Smooth muscle cell (in vitro differentiated cells): ENCODE measurements around the gene SPINT2. TPM values are rescaled to one million over a fixed set of nuclear protein-coding genes. Genes with fewer than 3 reads are reported as not detected.

Source experiments
- DNase-seq: peaks from one replicate; lab custom pipeline; 2025; ENCODE audit not compliant: unreplicated experiment; lab: John Stamatoyannopoulos, UW
- H2AFZ ChIP-seq: fragments of 200-600 bp; sonication (generic); 2 replicates; pipeline ENCODE4 v1.6.0; 2016; ENCODE audit warnings: antibody characterized with exemption, low read depth, mild to moderate bottlenecking
- H3F3A ChIP-seq: fragments of 200-600 bp; sonication (generic); 2 replicates; pipeline ENCODE4 v1.6.0; 2017; ENCODE audit warnings: antibody characterized with exemption, low read depth
- H3K27ac ChIP-seq: fragments of 200-600 bp; sonication (generic); 2 replicates; pipeline ENCODE4 v1.5.1; 2016; ENCODE audit warnings: low read depth, mild to moderate bottlenecking
- H3K27me3 ChIP-seq: fragments of 200-600 bp; sonication (generic); 2 replicates; pipeline ENCODE4 v1.6.1; 2016; ENCODE audit warnings: low read depth, mild to moderate bottlenecking
- H3K36me3 ChIP-seq: fragments of 200-600 bp; sonication (generic); 2 replicates; pipeline ENCODE4 v1.5.1; 2016; ENCODE audit warnings: low read depth
- H3K4me1 ChIP-seq: fragments of 200-600 bp; sonication (generic); 2 replicates; pipeline ENCODE4 v1.5.1; 2016; ENCODE audit warnings: low read depth
- H3K4me2 ChIP-seq: fragments of 200-600 bp; sonication (generic); 2 replicates; pipeline ENCODE4 v1.6.0; 2016; ENCODE audit warnings: mild to moderate bottlenecking
- H3K4me3 ChIP-seq: fragments of 200-600 bp; sonication (generic); 2 replicates; pipeline ENCODE4 v1.5.1; 2016; ENCODE audit warnings: mild to moderate bottlenecking
- H3K79me2 ChIP-seq: fragments of 200-600 bp; sonication (generic); 2 replicates; pipeline ENCODE4 v1.6.0; 2016; ENCODE audit warnings: low read depth, mild to moderate bottlenecking
- H3K9ac ChIP-seq: fragments of 200-600 bp; sonication (generic); 2 replicates; pipeline ENCODE4 v1.6.0; 2016; ENCODE audit warnings: low read depth
- H3K9me3 ChIP-seq: fragments of 200-600 bp; sonication (generic); replicated peaks from 2 replicates; pipeline ENCODE4 v1.5.1; 2016; ENCODE audit warnings: low read depth
- H4K20me1 ChIP-seq: fragments of 200-600 bp; sonication (generic); 2 replicates; pipeline ENCODE4 v1.6.0; 2016; ENCODE audit warnings: low read depth
- WGBS: methylation state at CpG from one replicate; pipeline ENCODE4 v1.1.7; 2016; ENCODE audit warnings: low lambda C conversion rate; 5-methylcytosine and 5-hydroxymethylcytosine counted together
- polyA plus RNA-seq: library from polyadenylated mRNA; unstranded; fragments of >200 nt; fragmentation: Nextera tagmentation; extraction: Ambion mirVana; gene quantifications from 2 replicates; pipeline ENCODE4 v1.2.1, GENCODE V29; 2016
- total RNA-seq: library from RNA; depleted of rRNA; stranded (reverse); fragments of >200 nt; gene quantifications from 2 replicates; pipeline ENCODE4 v1.2.3, GENCODE V29; 2014
- TF ChIP-seq, protein P1 (sequence below): fragments of 200-600 bp; sonication (generic); IDR thresholded peaks from 2 replicates; pipeline ENCODE4 v1.5.1; 2017; ENCODE audit warnings: borderline replicate concordance, mild to moderate bottlenecking, antibody characterized with exemption; ENCODE audit not compliant: insufficient read depth, poor library complexity, severe bottlenecking

Gene SPINT2
- total and polyA plus RNA-seq, 2 experiments from 2014 or later: 153 to 201 TPM

DNA sequence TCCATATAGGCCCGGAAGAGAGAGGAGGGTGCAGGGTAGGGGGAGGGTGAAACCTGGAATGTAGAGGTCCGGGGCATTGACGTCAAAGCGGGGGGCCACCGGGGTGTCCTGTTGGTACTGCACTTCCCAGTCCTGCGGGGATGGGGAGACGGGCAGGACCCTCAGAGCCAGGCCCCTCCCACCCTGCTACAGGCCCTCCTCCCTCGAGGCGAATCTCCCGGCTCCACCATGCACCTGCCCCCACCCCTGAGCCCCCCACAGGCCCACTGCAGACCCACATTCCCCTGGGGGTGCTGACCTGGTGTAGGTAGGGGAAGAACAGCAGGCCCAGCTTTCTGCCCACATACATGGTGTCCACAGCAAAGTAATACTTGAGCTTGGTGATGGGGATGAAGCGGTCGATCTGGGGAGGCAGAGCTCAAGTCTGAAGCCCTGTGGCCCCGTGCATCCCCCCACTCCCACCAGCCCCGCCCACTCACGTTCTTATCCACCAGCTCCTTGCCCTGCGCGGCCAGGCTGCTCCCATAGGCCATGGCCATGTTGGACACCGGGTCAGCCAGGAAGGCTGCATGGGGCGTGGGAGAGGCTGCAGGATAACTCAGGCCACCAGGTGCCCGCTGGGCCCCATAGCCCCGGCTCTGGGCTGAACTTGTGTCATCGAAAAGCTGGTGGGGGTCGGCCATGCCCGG is 44.7 kb downstream of the SPINT2 start:
- peaks cover 25% of the 10 kb centered on the region for H4K20me1 ChIP-seq
- H3K4me3 ChIP-seq: no peak overlapping the region
- H3K36me3 ChIP-seq: no peaks in the 10 kb centered on the region
- WGBS: 96% methylated on average over 19 of the region's 24 CpGs
- no peaks in the 10 kb centered on the region for H3F3A ChIP-seq
- no peak overlapping the region for H3K27ac ChIP-seq
- H2AFZ ChIP-seq: no peak overlapping the region
- H3K9ac ChIP-seq: no peak overlapping the region
- H3K9me3 ChIP-seq: no peaks in the 10 kb centered on the region
- H3K4me1 ChIP-seq: peaks cover 9% of the 10 kb centered on the region
- DNase-seq: no peak
- TF ChIP-seq, protein P1, sequence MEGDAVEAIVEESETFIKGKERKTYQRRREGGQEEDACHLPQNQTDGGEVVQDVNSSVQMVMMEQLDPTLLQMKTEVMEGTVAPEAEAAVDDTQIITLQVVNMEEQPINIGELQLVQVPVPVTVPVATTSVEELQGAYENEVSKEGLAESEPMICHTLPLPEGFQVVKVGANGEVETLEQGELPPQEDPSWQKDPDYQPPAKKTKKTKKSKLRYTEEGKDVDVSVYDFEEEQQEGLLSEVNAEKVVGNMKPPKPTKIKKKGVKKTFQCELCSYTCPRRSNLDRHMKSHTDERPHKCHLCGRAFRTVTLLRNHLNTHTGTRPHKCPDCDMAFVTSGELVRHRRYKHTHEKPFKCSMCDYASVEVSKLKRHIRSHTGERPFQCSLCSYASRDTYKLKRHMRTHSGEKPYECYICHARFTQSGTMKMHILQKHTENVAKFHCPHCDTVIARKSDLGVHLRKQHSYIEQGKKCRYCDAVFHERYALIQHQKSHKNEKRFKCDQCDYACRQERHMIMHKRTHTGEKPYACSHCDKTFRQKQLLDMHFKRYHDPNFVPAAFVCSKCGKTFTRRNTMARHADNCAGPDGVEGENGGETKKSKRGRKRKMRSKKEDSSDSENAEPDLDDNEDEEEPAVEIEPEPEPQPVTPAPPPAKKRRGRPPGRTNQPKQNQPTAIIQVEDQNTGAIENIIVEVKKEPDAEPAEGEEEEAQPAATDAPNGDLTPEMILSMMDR: no peak
- peaks cover 9% of the 10 kb centered on the region for H3K79me2 ChIP-seq
- no peaks in the 10 kb centered on the region for H3K27me3 ChIP-seq
- H3K4me2 ChIP-seq: no peak overlapping the region

DNA sequence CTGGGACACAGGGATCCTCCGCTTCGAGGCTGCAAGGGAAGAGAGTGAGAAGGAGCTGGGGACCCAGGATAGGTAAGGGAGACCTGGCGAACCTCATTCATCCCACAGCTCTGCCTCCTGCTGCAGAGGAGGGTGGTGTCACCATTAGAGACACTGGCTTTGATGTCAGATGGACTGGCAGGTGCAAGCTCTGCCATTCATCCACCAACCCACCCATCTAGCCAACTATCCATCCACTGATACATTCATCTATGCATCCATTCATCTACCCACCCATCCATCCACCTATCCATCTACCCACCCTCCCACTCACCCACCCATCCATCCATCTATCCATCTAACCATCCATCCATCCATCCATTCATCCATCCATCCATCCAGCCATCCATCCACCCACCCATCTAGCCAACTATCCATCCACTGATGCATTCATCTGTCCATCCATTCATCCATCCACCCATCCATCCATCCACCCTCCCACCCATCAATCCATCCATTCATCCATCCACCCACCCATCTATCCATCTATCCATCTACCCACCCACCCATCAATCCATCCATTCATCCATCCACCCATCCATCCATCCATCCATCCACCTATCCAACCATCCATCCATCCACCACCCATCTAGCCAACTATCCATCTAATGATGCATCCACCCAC is 45.4 kb downstream of the SPINT2 start:
- Histone ChIP-seq H3K27me3 (no peaks in the 10 kb centered on the region), H4K20me1 (peaks cover 25% of the 10 kb centered on the region), H3K27ac (no peak overlapping the region), H2AFZ (no peak overlapping the region), H3K79me2 (peaks cover 11% of the 10 kb centered on the region), H3K9me3 (no peaks in the 10 kb centered on the region), H3K4me1 (peaks cover 5% of the 10 kb centered on the region), H3K9ac (no peak overlapping the region), H3F3A (no peaks in the 10 kb centered on the region), H3K36me3 (no peaks in the 10 kb centered on the region), H3K4me3 (no peak overlapping the region), H3K4me2 (no peak overlapping the region)
- TF ChIP-seq, protein P1: no peak
- no peak for DNase-seq
- 89% methylated on average over 3 of the region's 3 CpGs for WGBS

DNA sequence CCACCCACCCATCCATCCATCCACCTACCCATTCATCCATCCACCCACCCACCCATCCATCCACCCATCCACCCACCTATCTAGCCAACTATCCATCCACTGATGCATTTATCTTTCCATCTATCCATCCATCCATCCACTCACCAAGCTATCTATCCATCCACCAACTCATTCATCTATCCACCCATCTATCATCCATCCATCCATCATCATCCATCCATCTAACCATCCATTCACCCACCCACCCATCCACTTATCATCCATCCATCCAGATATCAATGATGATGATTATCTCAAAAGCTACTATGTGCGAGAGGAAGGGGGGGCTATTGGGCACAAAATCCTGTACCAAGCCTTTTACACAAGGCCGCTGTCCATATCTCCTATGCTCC is 45.9 kb downstream of the SPINT2 start:
- no peak for DNase-seq
- Histone ChIP-seq H3K27me3 (no peaks in the 10 kb centered on the region), H3K4me2 (no peak overlapping the region), H4K20me1 (peaks cover 25% of the 10 kb centered on the region), H3K4me1 (peaks cover 2% of the 10 kb centered on the region), H2AFZ (no peak overlapping the region), H3K27ac (no peak overlapping the region), H3K79me2 (peaks cover 12% of the 10 kb centered on the region), H3K4me3 (no peak overlapping the region), H3K36me3 (no peaks in the 10 kb centered on the region), H3K9me3 (no peaks in the 10 kb centered on the region), H3K9ac (no peak overlapping the region), H3F3A (no peaks in the 10 kb centered on the region)
- TF ChIP-seq, protein P1: no peak
- WGBS: 97% methylated on average over 2 of the region's 2 CpGs
